GM18868 (cell line): Measurements from ENCODE around the gene RHOXF1.
A peak's percentile ranks its signal among the peaks of the same experiment; 100 is the strongest.
"Not testable (repeated sequence)": the region's sequence is repeated elsewhere in the genome, so short reads cannot be mapped to it uniquely, and the experiment has no call there.

Experiments
- ATAC-seq: cut with Tn5 transposase; IDR thresholded peaks from one replicate; pipeline ENCODE4 v1.9.1; 2021; ENCODE audit warnings: mild to moderate bottlenecking, moderate library complexity; ENCODE audit not compliant: unreplicated experiment

Gene RHOXF1

GRCh38 chrX:120115438-120115963, at the start of gene RHOXF1:
Gene RHOXF1 (minus strand): TSS chrX:120115913. CDS start chrX:120115862, 51 bp downstream.
- no peak for ATAC-seq

- not testable (repeated sequence) for ATAC-seq
Measured at GRCh38 chrX:120159086-120159485, 43.4 kb upstream of the RHOXF1 start.

- ATAC-seq: not testable (repeated sequence)
Measured at GRCh38 chrX:120158313-120158712, 42.6 kb upstream of the RHOXF1 start, which contains the start of gene RHOXF2. Gene RHOXF2 (plus strand): TSS chrX:120158613. CDS start chrX:120158751, 138 bp downstream.

- ATAC-seq: not testable (repeated sequence)
Measured at GRCh38 chrX:120150109-120150744, 34.5 kb upstream of the RHOXF1 start.

GRCh38 chrX:120147537-120147936, 31.8 kb upstream of the RHOXF1 start:
- ATAC-seq: no peak

- ATAC-seq: not testable (repeated sequence)
Measured at GRCh38 chrX:120146323-120146722, 30.6 kb upstream of the RHOXF1 start.

- ATAC-seq: no peak
Measured at GRCh38 chrX:120145295-120145925, 29.7 kb upstream of the RHOXF1 start.

- no peak for ATAC-seq
Measured at GRCh38 chrX:120144178-120144844, 28.6 kb upstream of the RHOXF1 start.

GRCh38 chrX:120140293-120140981, 24.7 kb upstream of the RHOXF1 start:
- ATAC-seq: no peak

- no peak for ATAC-seq
Measured at GRCh38 chrX:120137439-120137838, 21.7 kb upstream of the RHOXF1 start.

- ATAC-seq: peak; percentile 42
Measured at GRCh38 chrX:120136840-120137239, 21.1 kb upstream of the RHOXF1 start.

GRCh38 chrX:120136128-120136527, 20.4 kb upstream of the RHOXF1 start:
- ATAC-seq: peak; percentile 50

GRCh38 chrX:120128306-120128846, 12.7 kb upstream of the RHOXF1 start:
- not testable (repeated sequence) for ATAC-seq

- no peak for ATAC-seq
Measured at GRCh38 chrX:120125444-120125843, 9.7 kb upstream of the RHOXF1 start.

- no peak for ATAC-seq
Measured at GRCh38 chrX:120120223-120120622, 4.5 kb upstream of the RHOXF1 start.

- ATAC-seq: no peak
Measured at GRCh38 chrX:120111611-120112010, 4.1 kb downstream of the RHOXF1 start.

- no peak for ATAC-seq
Measured at GRCh38 chrX:120109378-120109777, 6.3 kb downstream of the RHOXF1 start.

- not testable (repeated sequence) for ATAC-seq
Measured at GRCh38 chrX:120104707-120105106, 11.0 kb downstream of the RHOXF1 start.

GRCh38 chrX:120101057-120101456, 14.7 kb downstream of the RHOXF1 start:
- not testable (repeated sequence) for ATAC-seq

- ATAC-seq: no peak
Measured at GRCh38 chrX:120090208-120090607, 25.5 kb downstream of the RHOXF1 start.
